Uterine smooth muscle cell (primary cell): ENCODE measurements around the gene REG4. TPM values are rescaled to one million over a fixed set of nuclear protein-coding genes. Genes with fewer than 3 reads are reported as not detected.

Experiments
- total RNA-seq: library from RNA; depleted of rRNA; stranded (reverse); fragments of >200 nt; gene quantifications from 2 replicates; pipeline ENCODE4 v1.2.3, GENCODE V29; 2014

Gene REG4
- not detected in 2 replicates for total RNA-seq

DNA sequence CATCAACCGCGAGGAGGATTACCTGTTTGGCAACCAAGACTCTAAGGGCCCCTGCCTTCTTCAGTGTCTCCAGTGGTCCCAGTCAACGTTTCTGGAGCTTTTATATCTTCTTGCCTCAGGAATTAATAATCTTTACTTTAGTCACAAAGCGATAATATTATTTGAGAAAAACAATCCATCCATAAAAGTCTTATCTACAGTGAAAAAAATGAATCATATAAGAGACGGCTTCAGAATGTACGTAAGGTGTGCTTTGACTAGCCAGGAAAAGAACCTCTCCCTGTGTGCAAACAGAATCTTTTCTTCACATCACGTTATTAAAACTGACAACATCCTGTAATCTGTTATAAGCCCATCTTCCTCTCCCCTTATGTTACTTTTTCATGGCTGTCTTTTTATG lies at the start of gene REG4:
REG4 (minus strand) TSS at position 74 of the 400 bp plus-strand sequence. CDS start 2,691 bp downstream, outside the sequence.

DNA sequence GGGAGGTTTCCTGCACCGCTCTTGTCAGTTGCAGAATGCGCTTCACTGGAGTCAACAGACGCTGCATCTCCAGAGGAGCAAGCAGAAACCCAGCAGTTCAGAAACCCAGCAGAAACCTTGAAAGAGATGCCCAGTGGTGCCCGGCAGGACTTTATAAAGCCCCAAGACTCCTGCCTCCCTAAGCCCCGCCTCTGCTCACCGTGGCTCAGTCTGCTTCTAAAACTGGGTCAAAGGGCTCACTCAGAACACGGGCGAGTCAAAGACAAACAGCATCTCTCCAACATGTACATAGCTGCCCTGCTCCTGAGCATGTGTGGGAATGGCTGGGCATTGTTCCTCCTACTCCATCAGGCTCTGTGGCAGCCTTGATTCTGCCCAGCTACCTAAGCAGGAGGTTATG lies 42.5 kb downstream of the REG4 start, which contains the start of gene HMGCS2:
HMGCS2 (minus strand) TSS at position 128 of the 400 bp plus-strand sequence; CDS start at position 67, 61 bp downstream.

Other genes with a start within 250 kb of the REG4 start
- gene ZNF697, start 163.2 kb downstream of the REG4 start, total RNA-seq = 19.9 and 25.9 TPM in 2 replicates
- 209 and 321 TPM in 2 replicates for gene PHGDH, start 99.5 kb downstream of the REG4 start, total RNA-seq
- gene HMGCS2, start 42.6 kb downstream of the REG4 start, total RNA-seq = not detected in 2 replicates
- gene ADAM30, start 85.1 kb upstream of the REG4 start, total RNA-seq = not detected in 2 replicates